Measurements from ENCODE around the gene NCOA7.
"Not testable (repeated sequence)": the region's sequence is repeated elsewhere in the genome, so short reads cannot be mapped to it uniquely, and the experiment has no call there.

Gene NCOA7

DNA sequence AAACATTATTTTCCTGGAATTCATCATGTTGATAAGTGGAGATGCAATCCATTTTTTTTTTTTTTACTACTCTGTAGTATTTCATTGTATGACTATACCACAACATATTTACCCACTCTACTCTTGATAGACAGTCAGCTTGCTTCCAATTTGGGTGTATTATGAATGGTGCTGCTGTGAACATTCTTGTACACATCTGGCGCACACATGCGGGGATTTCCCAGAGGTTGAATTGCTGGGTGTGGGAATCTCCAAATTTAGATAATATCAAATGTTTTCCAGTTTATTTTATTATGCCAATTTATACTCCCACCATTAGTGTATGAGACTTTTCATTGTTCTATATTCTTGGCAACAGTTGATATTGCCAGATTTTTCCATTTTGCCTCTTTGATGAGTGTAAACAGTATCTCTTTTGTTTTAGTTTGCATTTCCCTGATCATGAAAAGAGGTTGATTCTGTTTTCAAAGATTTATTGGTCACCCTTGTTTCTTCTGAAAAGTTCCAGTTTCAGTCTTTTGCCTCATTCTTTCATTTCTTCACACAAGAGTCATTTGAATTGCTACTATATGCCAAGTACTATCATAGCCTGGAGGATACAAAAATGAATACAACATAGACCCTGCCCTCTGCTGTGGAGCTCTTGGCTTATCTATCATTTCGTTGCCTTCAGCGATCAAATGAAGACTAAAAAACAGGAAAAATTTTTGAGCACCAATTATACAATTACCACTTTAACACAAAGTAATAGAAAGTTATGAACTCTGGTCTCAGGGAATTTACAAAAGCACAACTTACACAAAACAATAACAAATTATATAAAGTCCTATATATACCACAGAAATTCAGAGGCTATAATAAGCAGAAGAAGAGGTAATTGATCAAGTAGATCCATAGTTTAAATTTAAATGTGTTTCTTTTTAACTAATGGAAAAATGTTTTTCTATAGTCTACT lies 17.1 kb upstream of the NCOA7 start:
- Histone ChIP-seq H2AFZ (ENCODE audit: low read depth, low read length) (no peak overlapping the region), H3K27me3 (ENCODE audit: low read depth, low read length) (peaks cover 14% of the 10 kb centered on the region), H3K4me3 (ENCODE audit: low read length) (no peak overlapping the region), H4K20me1 (ENCODE audit: insufficient read depth, low read length) (no peaks in the 10 kb centered on the region), H3K27ac (ENCODE audit: low read length) (no peak overlapping the region), H3K9me3 (ENCODE audit: insufficient read depth, low read length) (no peaks in the 10 kb centered on the region), H3K79me2 (ENCODE audit: low read length) (no peaks in the 10 kb centered on the region), H3K4me1 (ENCODE audit: low read length) (no peaks in the 10 kb centered on the region), H3K36me3 (replicated peaks; ENCODE audit: low read depth, low read length) (no peaks in the 10 kb centered on the region), H3K4me2 (ENCODE audit: low read length) (no peak overlapping the region), H3K9ac (ENCODE audit: low read length) (no peak overlapping the region)
- TF ChIP-seq EZH2phosphoT487 (IDR thresholded peaks at IDR 0.05; ENCODE audit: low read depth) = no peak
- TF ChIP-seq CTCF (IDR thresholded peaks at IDR 0.05; ENCODE audit: low read depth, low read length) = no peak

DNA sequence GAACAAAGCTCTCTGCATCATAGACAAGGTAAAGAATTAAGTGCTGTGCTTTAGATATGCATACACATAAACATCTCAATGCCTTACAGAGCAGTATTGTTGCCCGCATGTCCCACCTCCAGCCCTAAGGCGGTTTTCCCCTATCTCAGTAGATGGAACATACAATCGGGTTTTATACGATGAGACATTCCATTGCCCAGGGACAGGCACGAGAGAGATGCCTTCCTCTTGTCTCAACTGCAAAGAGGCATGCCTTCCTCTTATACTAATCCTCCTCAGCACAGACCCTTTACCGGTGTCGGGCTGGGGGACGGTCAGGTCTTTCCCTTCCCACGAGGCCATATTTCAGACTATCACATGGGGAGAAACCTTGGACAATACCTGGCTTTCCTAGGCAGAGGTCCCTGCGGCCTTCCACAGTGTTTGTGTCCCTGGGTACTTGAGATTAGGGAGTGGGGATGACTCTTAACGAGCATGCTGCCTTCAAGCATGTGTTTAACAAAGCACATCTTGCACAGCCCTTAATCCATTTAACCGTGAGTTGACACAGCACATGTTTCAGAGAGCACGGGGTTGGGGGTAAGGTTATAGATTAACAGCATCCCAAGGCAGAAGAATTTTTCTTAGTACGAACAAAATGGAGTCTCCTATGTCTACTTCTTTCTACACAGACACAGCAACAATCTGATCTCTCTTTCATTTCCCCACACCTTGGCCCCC lies 14.5 kb upstream of the NCOA7 start:
- H3K9ac ChIP-seq (ENCODE audit: low read length); H3K36me3 ChIP-seq (replicated peaks; ENCODE audit: low read depth, low read length); H3K4me1 ChIP-seq (ENCODE audit: low read length); H2AFZ ChIP-seq (ENCODE audit: low read depth, low read length); H3K9me3 ChIP-seq (ENCODE audit: insufficient read depth, low read length); H3K79me2 ChIP-seq (ENCODE audit: low read length); H4K20me1 ChIP-seq (ENCODE audit: insufficient read depth, low read length); H3K4me2 ChIP-seq (ENCODE audit: low read length); H3K27ac ChIP-seq (ENCODE audit: low read length); H3K4me3 ChIP-seq (ENCODE audit: low read length): not testable (repeated sequence)
- H3K27me3 ChIP-seq (ENCODE audit: low read depth, low read length) = peaks cover 14% of the 10 kb centered on the region

- Histone ChIP-seq H3K4me1 (ENCODE audit: low read length) (peaks cover 4% of the 10 kb centered on the region; the same call in 1 of the 2 replicates), H3K4me3 (ENCODE audit: low read length) (peak overlapping the region; percentile 88), H3K27me3 (ENCODE audit: low read depth, low read length) (peaks cover 4% of the 10 kb centered on the region), H3K9ac (ENCODE audit: low read length) (peak overlapping the region; percentile 83), H3K27ac (ENCODE audit: low read length) (peak overlapping the region; percentile 82), H3K4me2 (ENCODE audit: low read length) (peak overlapping the region; percentile 68), H3K36me3 (replicated peaks; ENCODE audit: low read depth, low read length) (no peaks in the 10 kb centered on the region), H3K9me3 (ENCODE audit: insufficient read depth, low read length) (no peaks in the 10 kb centered on the region), H3K79me2 (ENCODE audit: low read length) (no peaks in the 10 kb centered on the region), H2AFZ (ENCODE audit: low read depth, low read length) (peak overlapping the region; percentile 94), H4K20me1 (ENCODE audit: insufficient read depth, low read length) (no peaks in the 10 kb centered on the region)
- TF ChIP-seq EZH2phosphoT487 (IDR thresholded peaks at IDR 0.05; ENCODE audit: low read depth) (no peak), CTCF (IDR thresholded peaks at IDR 0.05; ENCODE audit: low read depth, low read length) (no peak)
Measured at GRCh38 chr6:125779924-125780539, 10.7 kb upstream of the NCOA7 start.

DNA sequence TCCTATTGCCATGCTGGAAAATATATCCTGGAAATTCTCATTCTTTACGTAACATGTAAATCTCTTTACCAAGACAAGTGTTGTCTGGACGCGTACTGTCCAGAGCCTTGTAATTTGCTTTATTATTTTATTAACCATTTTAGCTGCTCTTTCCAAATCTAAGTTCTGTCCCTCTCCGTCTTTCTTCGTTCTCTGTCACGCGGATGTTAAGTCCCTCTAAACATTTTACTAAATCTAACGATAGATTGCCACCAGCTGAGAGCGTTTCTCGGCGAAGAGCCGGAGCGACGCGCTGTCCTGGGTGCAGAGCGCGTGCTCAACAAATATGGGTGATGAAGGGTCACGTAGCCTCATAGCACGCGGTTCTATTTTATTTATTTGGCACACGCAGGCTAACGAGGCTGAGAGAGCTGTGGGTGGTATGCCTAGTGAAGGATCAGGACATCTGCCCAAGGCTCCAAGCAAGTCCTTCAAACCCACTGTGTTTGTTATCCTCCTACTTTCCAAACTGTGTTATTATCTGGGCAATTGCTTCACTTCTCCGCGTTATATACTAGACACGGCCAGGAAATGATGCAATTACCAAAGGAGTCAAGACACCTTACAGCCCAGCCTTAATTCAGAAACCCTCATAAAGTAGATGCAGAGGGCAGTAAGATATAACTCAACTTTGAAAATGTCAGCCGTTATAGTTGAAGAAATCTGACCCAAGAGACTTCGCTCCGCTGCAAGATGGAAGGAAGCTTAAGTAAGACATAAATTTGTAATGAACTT lies 10.0 kb upstream of the NCOA7 start:
- Histone ChIP-seq H3K27me3 (ENCODE audit: low read depth, low read length) (no peaks in the 10 kb centered on the region), H3K9ac (ENCODE audit: low read length) (peak overlapping the region; percentile 83), H3K79me2 (ENCODE audit: low read length) (no peaks in the 10 kb centered on the region), H2AFZ (ENCODE audit: low read depth, low read length) (peak overlapping the region; percentile 94), H3K36me3 (replicated peaks; ENCODE audit: low read depth, low read length) (no peaks in the 10 kb centered on the region), H3K9me3 (ENCODE audit: insufficient read depth, low read length) (no peaks in the 10 kb centered on the region), H3K27ac (ENCODE audit: low read length) (peak overlapping the region; percentile 82), H4K20me1 (ENCODE audit: insufficient read depth, low read length) (no peaks in the 10 kb centered on the region), H3K4me2 (ENCODE audit: low read length) (peak overlapping the region; percentile 68), H3K4me3 (ENCODE audit: low read length) (peak overlapping the region; percentile 88), H3K4me1 (ENCODE audit: low read length) (peaks cover 4% of the 10 kb centered on the region; the same call in 1 of the 2 replicates)
- no peak for TF ChIP-seq EZH2phosphoT487 (IDR thresholded peaks at IDR 0.05; ENCODE audit: low read depth)
- TF ChIP-seq CTCF (IDR thresholded peaks at IDR 0.05; ENCODE audit: low read depth, low read length) = no peak

Measured in OCI-LY3 (cell line).